Measurements from ENCODE around the gene ERBB3.

DNA sequence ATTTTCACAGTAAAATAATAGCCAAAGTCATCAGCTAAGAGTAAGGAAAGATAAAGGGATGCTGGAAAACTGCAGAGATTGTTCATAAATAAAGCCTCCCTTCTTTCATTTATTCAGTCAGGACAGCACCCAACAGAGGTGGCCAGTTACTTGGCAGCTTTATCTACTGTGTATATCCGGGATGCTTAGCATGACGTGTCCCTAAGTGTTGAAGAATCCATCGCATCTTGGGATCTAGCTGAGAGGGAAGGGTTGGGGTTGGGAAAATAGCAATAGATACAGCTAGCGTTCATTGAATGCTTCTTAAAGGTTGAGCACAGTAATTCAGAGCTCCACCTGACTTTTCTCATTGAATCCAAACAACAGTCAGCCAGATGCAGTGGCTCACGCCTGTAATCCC, 5.6 kb upstream of the ERBB3 start:
- TF ChIP-seq, protein P1, sequence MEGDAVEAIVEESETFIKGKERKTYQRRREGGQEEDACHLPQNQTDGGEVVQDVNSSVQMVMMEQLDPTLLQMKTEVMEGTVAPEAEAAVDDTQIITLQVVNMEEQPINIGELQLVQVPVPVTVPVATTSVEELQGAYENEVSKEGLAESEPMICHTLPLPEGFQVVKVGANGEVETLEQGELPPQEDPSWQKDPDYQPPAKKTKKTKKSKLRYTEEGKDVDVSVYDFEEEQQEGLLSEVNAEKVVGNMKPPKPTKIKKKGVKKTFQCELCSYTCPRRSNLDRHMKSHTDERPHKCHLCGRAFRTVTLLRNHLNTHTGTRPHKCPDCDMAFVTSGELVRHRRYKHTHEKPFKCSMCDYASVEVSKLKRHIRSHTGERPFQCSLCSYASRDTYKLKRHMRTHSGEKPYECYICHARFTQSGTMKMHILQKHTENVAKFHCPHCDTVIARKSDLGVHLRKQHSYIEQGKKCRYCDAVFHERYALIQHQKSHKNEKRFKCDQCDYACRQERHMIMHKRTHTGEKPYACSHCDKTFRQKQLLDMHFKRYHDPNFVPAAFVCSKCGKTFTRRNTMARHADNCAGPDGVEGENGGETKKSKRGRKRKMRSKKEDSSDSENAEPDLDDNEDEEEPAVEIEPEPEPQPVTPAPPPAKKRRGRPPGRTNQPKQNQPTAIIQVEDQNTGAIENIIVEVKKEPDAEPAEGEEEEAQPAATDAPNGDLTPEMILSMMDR (IDR thresholded peaks at IDR 0.05; ENCODE audit: insufficient read depth, low read length), result no peak
- TF ChIP-seq POLR2AphosphoS5 (IDR thresholded peaks at IDR 0.05; ENCODE audit: low read depth), result no peak
- TF ChIP-seq, protein P2, sequence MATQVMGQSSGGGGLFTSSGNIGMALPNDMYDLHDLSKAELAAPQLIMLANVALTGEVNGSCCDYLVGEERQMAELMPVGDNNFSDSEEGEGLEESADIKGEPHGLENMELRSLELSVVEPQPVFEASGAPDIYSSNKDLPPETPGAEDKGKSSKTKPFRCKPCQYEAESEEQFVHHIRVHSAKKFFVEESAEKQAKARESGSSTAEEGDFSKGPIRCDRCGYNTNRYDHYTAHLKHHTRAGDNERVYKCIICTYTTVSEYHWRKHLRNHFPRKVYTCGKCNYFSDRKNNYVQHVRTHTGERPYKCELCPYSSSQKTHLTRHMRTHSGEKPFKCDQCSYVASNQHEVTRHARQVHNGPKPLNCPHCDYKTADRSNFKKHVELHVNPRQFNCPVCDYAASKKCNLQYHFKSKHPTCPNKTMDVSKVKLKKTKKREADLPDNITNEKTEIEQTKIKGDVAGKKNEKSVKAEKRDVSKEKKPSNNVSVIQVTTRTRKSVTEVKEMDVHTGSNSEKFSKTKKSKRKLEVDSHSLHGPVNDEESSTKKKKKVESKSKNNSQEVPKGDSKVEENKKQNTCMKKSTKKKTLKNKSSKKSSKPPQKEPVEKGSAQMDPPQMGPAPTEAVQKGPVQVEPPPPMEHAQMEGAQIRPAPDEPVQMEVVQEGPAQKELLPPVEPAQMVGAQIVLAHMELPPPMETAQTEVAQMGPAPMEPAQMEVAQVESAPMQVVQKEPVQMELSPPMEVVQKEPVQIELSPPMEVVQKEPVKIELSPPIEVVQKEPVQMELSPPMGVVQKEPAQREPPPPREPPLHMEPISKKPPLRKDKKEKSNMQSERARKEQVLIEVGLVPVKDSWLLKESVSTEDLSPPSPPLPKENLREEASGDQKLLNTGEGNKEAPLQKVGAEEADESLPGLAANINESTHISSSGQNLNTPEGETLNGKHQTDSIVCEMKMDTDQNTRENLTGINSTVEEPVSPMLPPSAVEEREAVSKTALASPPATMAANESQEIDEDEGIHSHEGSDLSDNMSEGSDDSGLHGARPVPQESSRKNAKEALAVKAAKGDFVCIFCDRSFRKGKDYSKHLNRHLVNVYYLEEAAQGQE (IDR thresholded peaks at IDR 0.05; ENCODE audit: insufficient replicate concordance, low read depth), result no peak
- TF ChIP-seq GABPA (IDR thresholded peaks at IDR 0.05; ENCODE audit: low read depth), result no peak

Data from HL-60 (cell line).